HEK293 (cell line): ENCODE measurements around the gene DAND5.

Experiments
- CTCF ChIA-PET: fragments of 350-600 bp; formaldehyde crosslinking; extraction: SDS; loops from one replicate; lab custom pipeline; 2021; ENCODE audit warnings: antibody characterized with exemption; lab: Yijun Ruan, JAX
- POLR2A ChIA-PET: fragments of 300-600 bp; formaldehyde crosslinking; extraction: SDS; loops from one replicate; lab custom pipeline; 2020; ENCODE audit warnings: antibody characterized with exemption, inconsistent platforms; lab: Yijun Ruan, JAX
- H3K27ac ChIP-seq: fragments of 200-500 bp; sonication (Bioruptor generic); 2 replicates; pipeline ENCODE4 v1.5.1; 2014; ENCODE audit warnings: low read depth, low read length, control low read depth, inconsistent platforms; ENCODE audit errors: extremely low read depth
- H3K36me3 ChIP-seq, 2 experiments: fragments of 200-500 bp in 1 of 2; sonication (Bioruptor generic) in 1 of 2; 1 replicate in 1 of 2; 2 replicates in 1 of 2; pipeline ENCODE4 v1.5.1; 2014 to 2017; ENCODE audit warnings: inconsistent platforms in 2 of 2, low read length in 2 of 2; ENCODE audit not compliant: control insufficient read depth in 2 of 2, insufficient read depth in 1 of 2
- H3K4me1 ChIP-seq: fragments of 200-500 bp; sonication (Bioruptor generic); 2 replicates; pipeline ENCODE4 v1.5.1; 2014; ENCODE audit warnings: mild to moderate bottlenecking, low read length, inconsistent platforms; ENCODE audit not compliant: control insufficient read depth, insufficient read depth
- H3K4me3 ChIP-seq: 2 replicates; pipeline ENCODE4 v1.5.1; 2011; ENCODE audit warnings: low read depth, mild to moderate bottlenecking, control low read depth, low read length, moderate library complexity
- H3K9me3 ChIP-seq: fragments of 200-500 bp; sonication (Bioruptor generic); 2 replicates; pipeline ENCODE4 v1.5.1; 2014; ENCODE audit warnings: low read depth, low read length, inconsistent platforms; ENCODE audit not compliant: control insufficient read depth, insufficient read depth
- BCL6B ChIP-seq: fragments of 450-650 bp; formaldehyde crosslinking; IDR thresholded peaks from 2 replicates; pipeline ENCODE4 v1.5.1; 2017; ENCODE audit warnings: missing biosample characterization, missing genetic modification characterization
- FEZF1 ChIP-seq: fragments of 450-650 bp; formaldehyde crosslinking; IDR thresholded peaks from 2 replicates; pipeline ENCODE4 v1.5.1; 2016; ENCODE audit warnings: missing biosample characterization, missing genetic modification characterization
- GLIS2 ChIP-seq: fragments of 450-650 bp; formaldehyde crosslinking; IDR thresholded peaks from 2 replicates; pipeline ENCODE4 v1.5.1; 2016; ENCODE audit warnings: missing biosample characterization, missing genetic modification characterization
- KLF1 ChIP-seq: fragments of 450-650 bp; formaldehyde crosslinking; IDR thresholded peaks from 2 replicates; pipeline ENCODE4 v1.5.1; 2016; ENCODE audit warnings: missing biosample characterization, missing genetic modification characterization
- KLF17 ChIP-seq: fragments of 450-650 bp; formaldehyde crosslinking; IDR thresholded peaks from 2 replicates; pipeline ENCODE4 v1.5.1; 2016; ENCODE audit warnings: missing biosample characterization, missing genetic modification characterization
- KLF8 ChIP-seq: fragments of 450-650 bp; formaldehyde crosslinking; IDR thresholded peaks from 2 replicates; pipeline ENCODE4 v1.5.1; 2016; ENCODE audit warnings: missing biosample characterization, missing genetic modification characterization
- KLF9 ChIP-seq: fragments of 450-650 bp; formaldehyde crosslinking; IDR thresholded peaks from 2 replicates; pipeline ENCODE4 v1.5.1; 2016; ENCODE audit warnings: missing biosample characterization, missing genetic modification characterization, low read depth
- PATZ1 ChIP-seq: fragments of 450-650 bp; formaldehyde crosslinking; IDR thresholded peaks from 2 replicates; pipeline ENCODE4 v1.5.1; 2016; ENCODE audit warnings: missing biosample characterization, missing genetic modification characterization
- SETDB1 ChIP-seq: IDR thresholded peaks from one replicate; pipeline ENCODE4 v1.6.1; 2017; ENCODE audit warnings: mild to moderate bottlenecking, low read length, moderate library complexity, mixed read lengths; ENCODE audit not compliant: insufficient read length
- TRIM28 ChIP-seq: IDR thresholded peaks from 2 replicates; pipeline ENCODE4 v1.6.1; 2011; ENCODE audit warnings: low read length, control low read depth, borderline replicate concordance
- WT1 ChIP-seq: fragments of 450-650 bp; formaldehyde crosslinking; IDR thresholded peaks from 2 replicates; pipeline ENCODE4 v1.5.1; 2016; ENCODE audit warnings: missing biosample characterization, missing genetic modification characterization
- ZBTB8A ChIP-seq: fragments of 450-650 bp; formaldehyde crosslinking; IDR thresholded peaks from 2 replicates; pipeline ENCODE4 v1.5.1; 2016; ENCODE audit warnings: missing biosample characterization, missing genetic modification characterization
- ZEB2 ChIP-seq: fragments of 450-650 bp; formaldehyde crosslinking; IDR thresholded peaks from 2 replicates; pipeline ENCODE4 v1.5.1; 2016; ENCODE audit warnings: missing biosample characterization, missing genetic modification characterization
- ZFP69B ChIP-seq: fragments of 450-650 bp; formaldehyde crosslinking; IDR thresholded peaks from 2 replicates; pipeline ENCODE4 v1.5.1; 2016; ENCODE audit warnings: missing biosample characterization, missing genetic modification characterization
- ZNF133 ChIP-seq: fragments of 450-650 bp; formaldehyde crosslinking; IDR thresholded peaks from 2 replicates; pipeline ENCODE4 v1.5.1; 2016; ENCODE audit warnings: missing biosample characterization, missing genetic modification characterization
- ZNF2 ChIP-seq: fragments of 450-650 bp; formaldehyde crosslinking; IDR thresholded peaks from 2 replicates; pipeline ENCODE4 v1.5.1; 2016; ENCODE audit warnings: missing biosample characterization, missing genetic modification characterization
- ZNF26 ChIP-seq: fragments of 450-650 bp; formaldehyde crosslinking; IDR thresholded peaks from 2 replicates; pipeline ENCODE4 v1.5.1; 2016; ENCODE audit warnings: missing biosample characterization, missing genetic modification characterization
- ZNF354C ChIP-seq: fragments of 450-650 bp; formaldehyde crosslinking; IDR thresholded peaks from 2 replicates; pipeline ENCODE4 v1.5.1; 2016; ENCODE audit warnings: missing biosample characterization, missing genetic modification characterization, low read depth, borderline replicate concordance
- ZNF391 ChIP-seq: fragments of 450-650 bp; formaldehyde crosslinking; IDR thresholded peaks from 2 replicates; pipeline ENCODE4 v1.5.1; 2016; ENCODE audit warnings: low read depth, missing biosample characterization, missing genetic modification characterization, borderline replicate concordance
- ZNF529 ChIP-seq: fragments of 450-650 bp; formaldehyde crosslinking; IDR thresholded peaks from 2 replicates; pipeline ENCODE4 v1.5.1; 2017; ENCODE audit warnings: missing genetic modification characterization, missing biosample characterization; ENCODE audit not compliant: insufficient replicate concordance
- ZNF548 ChIP-seq: fragments of 450-650 bp; formaldehyde crosslinking; IDR thresholded peaks from 2 replicates; pipeline ENCODE4 v1.5.1; 2016; ENCODE audit warnings: missing biosample characterization, missing genetic modification characterization
- ZNF558 ChIP-seq: fragments of 450-650 bp; formaldehyde crosslinking; IDR thresholded peaks from 2 replicates; pipeline ENCODE4 v1.5.1; 2016; ENCODE audit warnings: missing biosample characterization, missing genetic modification characterization
- ZNF580 ChIP-seq: fragments of 450-650 bp; formaldehyde crosslinking; IDR thresholded peaks from 2 replicates; pipeline ENCODE4 v1.5.1; 2016; ENCODE audit warnings: missing biosample characterization, missing genetic modification characterization
- ZNF600 ChIP-seq: fragments of 450-650 bp; formaldehyde crosslinking; IDR thresholded peaks from 2 replicates; pipeline ENCODE4 v1.5.1; 2016; ENCODE audit warnings: missing biosample characterization, missing genetic modification characterization
- ZNF624 ChIP-seq: fragments of 450-650 bp; formaldehyde crosslinking; IDR thresholded peaks from 2 replicates; pipeline ENCODE4 v1.5.1; 2017; ENCODE audit warnings: missing biosample characterization, missing genetic modification characterization
- ZNF639 ChIP-seq: fragments of 450-650 bp; formaldehyde crosslinking; IDR thresholded peaks from 2 replicates; pipeline ENCODE4 v1.5.1; 2016; ENCODE audit warnings: missing biosample characterization, missing genetic modification characterization
- ZNF658 ChIP-seq: fragments of 450-650 bp; formaldehyde crosslinking; IDR thresholded peaks from 2 replicates; pipeline ENCODE4; 2016; ENCODE audit warnings: missing biosample characterization, missing genetic modification characterization

The DAND5 gene

GRCh38 chr19:13012390-13012689 is 43.0 kb downstream of the DAND5 start:
- Histone ChIP-seq H3K4me1 (peaks cover 9% of the 10 kb centered on the region), H3K36me3 (no peaks in the 10 kb centered on the region), H3K27ac (no peak overlapping the region), H3K4me3 (no peak overlapping the region), H3K9me3 (no peaks in the 10 kb centered on the region)
- TF ChIP-seq ZNF354C (tag by site-specific recombination): no peak
- no peak for TF ChIP-seq TRIM28
- TF ChIP-seq ZNF624 (tag by site-specific recombination): no peak
- TF ChIP-seq KLF8 (tag by site-specific recombination): no peak
- TF ChIP-seq ZNF558: no peak
- POLR2A ChIA-PET: no interaction called here
- CTCF ChIA-PET: interaction anchor here (6.6 kb wide), 1 partner anchor 19 kb away, joined by 40 read pairs; no protein-coding TSS in a partner anchor

- no peak for TF ChIP-seq ZNF2
- no peak for TF ChIP-seq ZNF548
- TF ChIP-seq ZNF133 (tag by site-specific recombination): no peak
- no peak for TF ChIP-seq KLF1 (tag by site-specific recombination)
- peak; percentile 21; the same call in 1 of the 2 replicates for TF ChIP-seq ZBTB8A (tag by site-specific recombination)
- TF ChIP-seq ZNF658 (tag by site-specific recombination): no peak
- TF ChIP-seq KLF17 (tag by site-specific recombination): 0 out of 2 replicates have a peak, but pooled peaks have one; percentile 19
- TF ChIP-seq ZNF529: no peak
- no peak for TF ChIP-seq ZNF26 (tag by site-specific recombination)
- no peak for TF ChIP-seq KLF9 (tag by site-specific recombination)
- TF ChIP-seq ZFP69B (tag by site-specific recombination): no peak
- no peak for TF ChIP-seq GLIS2 (tag by site-specific recombination)
- 0 out of 2 replicates have a peak, but pooled peaks have one; percentile 20 for TF ChIP-seq ZNF639 (tag by site-specific recombination)
- TF ChIP-seq ZEB2 (tag by site-specific recombination): no peak
- TF ChIP-seq SETDB1: no peak
- TF ChIP-seq PATZ1 (tag by site-specific recombination): 0 out of 2 replicates have a peak, but pooled peaks have one; percentile 42
- no peak for TF ChIP-seq ZNF580 (tag by site-specific recombination)
- TF ChIP-seq BCL6B (tag by site-specific recombination): no peak
- no peak for TF ChIP-seq ZNF391 (tag by site-specific recombination)
- 0 out of 2 replicates have a peak, but pooled peaks have one; percentile 30 for TF ChIP-seq WT1 (tag by site-specific recombination)
- no peak for TF ChIP-seq ZNF600
- TF ChIP-seq FEZF1 (tag by site-specific recombination): no peak
- TF ChIP-seq, all 188 proteins: peak for 5
- Histone ChIP-seq H3K4me3 (no peak overlapping the region), H3K27ac (no peak overlapping the region), H3K4me1 (peaks cover 9% of the 10 kb centered on the region), H3K9me3 (no peaks in the 10 kb centered on the region), H3K36me3 (no peaks in the 10 kb centered on the region)
- ChIA-PET POLR2A (no interaction called here), CTCF (interaction anchor here (0.6 to 6.6 kb wide), 6 partner anchors 19 to 53 kb away, joined by 3 to 40 read pairs (median 6); no protein-coding TSS in a partner anchor)
Observed at GRCh38 chr19:13012690-13013608, 43.6 kb downstream of the DAND5 start.
